OCI-LY3 (cell line): Measurements from ENCODE around the gene ALDH3A1.

ENCODE experiments used
- EZH2phosphoT487 ChIP-seq: fragments of 200-600 bp; shearing (Covaris generic); IDR thresholded peaks from 2 replicates; pipeline ENCODE4 v1.6.1; 2018; ENCODE audit warnings: antibody characterized with exemption, mixed run types, low read depth
- TF ChIP-seq, protein P1 (sequence below): fragments of 200-600, 300-600 bp; sonication (generic); IDR thresholded peaks from 2 replicates; pipeline ENCODE4 v1.5.1; 2014; ENCODE audit warnings: antibody characterized with exemption, low read length, low read depth

DNA sequence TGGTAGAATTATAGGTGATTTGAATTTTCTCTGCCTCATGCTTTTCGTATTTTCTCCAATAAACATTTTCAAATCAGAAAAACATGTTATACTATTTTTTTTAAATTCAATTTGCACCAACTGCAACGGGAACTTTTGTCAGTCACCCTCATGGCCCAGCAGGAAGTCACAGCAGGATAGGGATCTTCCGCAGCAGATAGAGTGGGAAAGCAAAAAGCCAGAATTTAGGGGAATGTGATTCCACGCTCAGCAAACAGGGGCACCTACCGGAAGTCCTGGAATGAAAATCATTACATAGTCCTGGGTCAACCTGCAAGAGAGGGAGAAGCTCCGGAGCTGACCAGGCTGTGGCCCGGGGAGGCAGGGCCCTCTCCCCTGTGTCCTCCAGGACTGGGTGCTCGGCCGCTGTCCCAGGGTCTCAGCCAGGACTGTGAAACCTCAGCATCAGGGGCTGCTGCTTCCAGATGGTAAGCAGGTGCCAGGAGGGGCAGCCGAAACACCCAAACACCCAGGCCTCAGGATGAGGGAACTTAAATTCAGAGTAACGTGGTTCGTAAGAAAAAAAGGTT lies 35.6 kb downstream of the ALDH3A1 start:
- TF ChIP-seq, protein P1, sequence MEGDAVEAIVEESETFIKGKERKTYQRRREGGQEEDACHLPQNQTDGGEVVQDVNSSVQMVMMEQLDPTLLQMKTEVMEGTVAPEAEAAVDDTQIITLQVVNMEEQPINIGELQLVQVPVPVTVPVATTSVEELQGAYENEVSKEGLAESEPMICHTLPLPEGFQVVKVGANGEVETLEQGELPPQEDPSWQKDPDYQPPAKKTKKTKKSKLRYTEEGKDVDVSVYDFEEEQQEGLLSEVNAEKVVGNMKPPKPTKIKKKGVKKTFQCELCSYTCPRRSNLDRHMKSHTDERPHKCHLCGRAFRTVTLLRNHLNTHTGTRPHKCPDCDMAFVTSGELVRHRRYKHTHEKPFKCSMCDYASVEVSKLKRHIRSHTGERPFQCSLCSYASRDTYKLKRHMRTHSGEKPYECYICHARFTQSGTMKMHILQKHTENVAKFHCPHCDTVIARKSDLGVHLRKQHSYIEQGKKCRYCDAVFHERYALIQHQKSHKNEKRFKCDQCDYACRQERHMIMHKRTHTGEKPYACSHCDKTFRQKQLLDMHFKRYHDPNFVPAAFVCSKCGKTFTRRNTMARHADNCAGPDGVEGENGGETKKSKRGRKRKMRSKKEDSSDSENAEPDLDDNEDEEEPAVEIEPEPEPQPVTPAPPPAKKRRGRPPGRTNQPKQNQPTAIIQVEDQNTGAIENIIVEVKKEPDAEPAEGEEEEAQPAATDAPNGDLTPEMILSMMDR = no peak
- TF ChIP-seq EZH2phosphoT487 = no peak
